ENCODE data around the gene APBB2. TPM values are rescaled to one million over a fixed set of nuclear protein-coding genes. Genes with fewer than 3 reads are reported as not detected.

APBB2 gene
- total and polyA plus RNA-seq, 4 donors: 4.8 to 31.5 (median 11.2) TPM

GRCh38 chr4:41167191-41167590 lies 47.2 kb downstream of the APBB2 start:
- no peak for DNase-seq (ENCODE audit: low spot score)
- H3K27me3 ChIP-seq (ENCODE audit: control insufficient read depth in 4 of 4, insufficient read depth in 4 of 4, low read length in 3 of 4): no peaks in the 10 kb centered on the region
- no peaks in the 10 kb centered on the region for H3K9me3 ChIP-seq (ENCODE audit: control insufficient read depth in 4 of 4, low read length in 3 of 4)
- H3K27ac ChIP-seq (ENCODE audit: low read depth in 1 of 2, low read length in 2 of 2): no peak overlapping the region
- peaks cover 0 to 6% (median 2%) of the 10 kb centered on the region in 4 donors for H3K4me1 ChIP-seq (ENCODE audit: control insufficient read depth in 4 of 4, insufficient read depth in 4 of 4, low read length in 3 of 4)
- no peaks in the 10 kb centered on the region for H3K36me3 ChIP-seq (ENCODE audit: control insufficient read depth in 4 of 4, insufficient read depth in 3 of 4, low read depth in 1 of 4, low read length in 3 of 4)
- no peak overlapping the region for H3K4me3 ChIP-seq (ENCODE audit: low read depth in 1 of 3, low read length in 3 of 3)
- H3K9ac ChIP-seq (ENCODE audit: low read depth in 1 of 2, low read length in 2 of 2): no peak overlapping the region
- TF ChIP-seq REST (IDR thresholded peaks at IDR 0.05) (no peak), FOXA2 (IDR thresholded peaks at IDR 0.05) (no peak), MAX (IDR thresholded peaks at IDR 0.05) (no peak), CTCF (IDR thresholded peaks at IDR 0.05; ENCODE audit: low read depth, low read length, missing input control) (no peak), ATF3 (IDR thresholded peaks at IDR 0.05) (no peak), ZBTB33 (IDR thresholded peaks at IDR 0.05) (no peak)
- 93% methylated on average over 4 of the region's 4 CpGs for WGBS

GRCh38 chr4:41164405-41164804 lies 49.9 kb downstream of the APBB2 start:
- Histone ChIP-seq H3K27me3 (ENCODE audit: control insufficient read depth in 4 of 4, insufficient read depth in 4 of 4, low read length in 3 of 4) (no peaks in the 10 kb centered on the region), H3K4me1 (ENCODE audit: control insufficient read depth in 4 of 4, insufficient read depth in 4 of 4, low read length in 3 of 4) (peaks cover 0 to 6% (median 2%) of the 10 kb centered on the region in 4 donors), H3K9me3 (ENCODE audit: control insufficient read depth in 4 of 4, low read length in 3 of 4) (no peaks in the 10 kb centered on the region), H3K27ac (ENCODE audit: low read depth in 1 of 2, low read length in 2 of 2) (no peak overlapping the region), H3K9ac (ENCODE audit: low read depth in 1 of 2, low read length in 2 of 2) (no peak overlapping the region), H3K36me3 (ENCODE audit: control insufficient read depth in 4 of 4, insufficient read depth in 3 of 4, low read depth in 1 of 4, low read length in 3 of 4) (no peaks in the 10 kb centered on the region), H3K4me3 (ENCODE audit: low read depth in 1 of 3, low read length in 3 of 3) (no peak overlapping the region)
- TF ChIP-seq TAF1 (conservative IDR thresholded peaks at IDR 0.05) (no peak), CTCF (IDR thresholded peaks at IDR 0.05; ENCODE audit: low read depth, low read length, missing input control) (no peak), HNF4A (conservative IDR thresholded peaks at IDR 0.05) (peak in 1 of 2 donors; percentile 74), REST (IDR thresholded peaks at IDR 0.05) (no peak), FOXA1 (IDR thresholded peaks at IDR 0.05) (no peak), ZBTB33 (IDR thresholded peaks at IDR 0.05) (no peak), HNF4G (IDR thresholded peaks at IDR 0.05) (no peak), FOXA2 (IDR thresholded peaks at IDR 0.05) (no peak)
- WGBS: 63% methylated on average over 2 of the region's 2 CpGs
- no peak for DNase-seq (ENCODE audit: low spot score)

Measured in liver (tissue), 9 donors.